Body of pancreas (tissue), 4 donors: ENCODE data around the gene TTC7B. TPM values are rescaled to one million over a fixed set of nuclear protein-coding genes. Genes with fewer than 3 reads are reported as not detected.

Experiments
- ATAC-seq: fragments of 150-250 bp; one replicate; pipeline ENCODE4 v1.9.1; 2016
- DNase-seq, 4 donors: peaks; one replicate each; pipeline ENCODE4 v3.0.0-alpha.2; 2019
- H3K27ac ChIP-seq, 4 donors: fragments of 200-600 bp; sonication (generic); 1 replicate in 3 of 4; 2 replicates in 1 of 4; pipeline versions ENCODE4 v1.5.1 to v1.6.1; 2016 to 2019; ENCODE audit warnings: mild to moderate bottlenecking in 1 of 4, mixed read lengths in 1 of 4, moderate library complexity in 1 of 4
- H3K27me3 ChIP-seq, 2 donors: fragments of 200-600 bp; sonication (generic); one replicate each; pipeline ENCODE4 v1.6.0; 2016; ENCODE audit warnings: mild to moderate bottlenecking in 1 of 2
- H3K36me3 ChIP-seq, 2 donors: fragments of 200-600 bp; sonication (generic); replicated peaks in 1 of 2; 2 replicates each; pipeline ENCODE4 v1.5.1; 2016; ENCODE audit warnings: low read depth in 2 of 2; ENCODE audit not compliant: insufficient read depth in 1 of 2
- H3K4me1 ChIP-seq: fragments of 200-600 bp; sonication (generic); one replicate; pipeline ENCODE4 v1.6.0; 2016
- H3K4me3 ChIP-seq, 2 donors: fragments of 200-600 bp; sonication (generic); 1 replicate in 1 of 2; 2 replicates in 1 of 2; pipeline ENCODE4 v1.5.1; 2016 to 2019
- H3K9me3 ChIP-seq, 3 donors: fragments of 200-600 bp; sonication (generic); 1 replicate in 2 of 3; 2 replicates in 1 of 3; pipeline ENCODE4 v1.5.1; 2016
- POLR2A ChIP-seq, 3 donors: fragments of 450-650 bp; IDR thresholded peaks; one replicate each; pipeline ENCODE4 v1.6.1; 2016; ENCODE audit warnings: antibody characterized with exemption in 3 of 3, mild to moderate bottlenecking in 2 of 3
- WGBS, 2 donors: methylation state at CpG; one replicate each; pipeline ENCODE4 v1.1.5; 2017; 5-methylcytosine and 5-hydroxymethylcytosine counted together
- intact Hi-C: fragments of 100-400 bp; cut with DNase I; formaldehyde crosslinking; loops from one replicate; pipeline ENCODE4 v1.15.1; 2023
- total RNA-seq, 2 donors: library from RNA; depleted of rRNA; stranded (reverse); fragments of >200 nt; gene quantifications; one replicate each; pipeline ENCODE4 v1.1.0, GENCODE V29; 2016
- TF ChIP-seq, protein P1 (sequence below), 7 experiments: fragments of 450-650 bp in 4 of 7; fragments of 200-600 bp in 3 of 7; sonication (generic) in 3 of 7; IDR thresholded peaks; one replicate each; pipeline ENCODE4 v1.5.1; 2016 to 2019; ENCODE audit warnings: antibody characterized with exemption in 7 of 7

The TTC7B gene
- total RNA-seq, 2 donors from 2014 or later, result 15.3 to 44.2 TPM

DNA sequence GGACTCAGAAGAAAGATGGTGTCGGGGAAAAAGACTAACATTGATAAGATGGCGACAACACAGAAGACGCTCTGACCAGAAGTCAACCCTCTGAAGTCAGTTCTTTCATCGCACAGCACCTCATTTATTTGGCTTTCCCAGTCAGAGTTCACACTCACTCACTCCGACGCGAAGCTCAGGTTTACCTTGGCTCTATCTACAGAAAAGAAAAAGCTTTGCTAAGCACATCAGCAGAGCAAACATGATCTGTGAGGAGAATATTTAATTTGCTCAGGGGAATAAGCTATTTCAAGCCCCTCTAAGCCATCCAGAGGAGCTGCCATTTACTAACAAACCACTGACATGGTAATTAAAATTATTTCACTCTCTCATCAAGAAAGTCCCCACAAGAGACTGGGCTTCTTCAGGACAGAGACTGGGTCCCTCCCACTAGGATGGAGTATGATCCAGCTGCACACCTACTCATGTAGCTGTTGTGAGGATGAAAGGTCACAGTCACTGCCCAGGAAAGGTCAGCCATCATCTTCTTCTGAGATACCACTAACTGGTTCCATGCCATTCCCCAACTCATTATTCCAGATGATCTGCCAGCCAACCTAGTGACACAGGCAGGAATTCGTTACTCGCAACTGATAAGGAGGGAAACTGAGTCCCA is 111.4 kb downstream of the TTC7B start:
- no peak overlapping the region for H3K4me3 ChIP-seq
- no peak for TF ChIP-seq POLR2A (IDR thresholded peaks at IDR 0.05)
- TF ChIP-seq, protein P1, sequence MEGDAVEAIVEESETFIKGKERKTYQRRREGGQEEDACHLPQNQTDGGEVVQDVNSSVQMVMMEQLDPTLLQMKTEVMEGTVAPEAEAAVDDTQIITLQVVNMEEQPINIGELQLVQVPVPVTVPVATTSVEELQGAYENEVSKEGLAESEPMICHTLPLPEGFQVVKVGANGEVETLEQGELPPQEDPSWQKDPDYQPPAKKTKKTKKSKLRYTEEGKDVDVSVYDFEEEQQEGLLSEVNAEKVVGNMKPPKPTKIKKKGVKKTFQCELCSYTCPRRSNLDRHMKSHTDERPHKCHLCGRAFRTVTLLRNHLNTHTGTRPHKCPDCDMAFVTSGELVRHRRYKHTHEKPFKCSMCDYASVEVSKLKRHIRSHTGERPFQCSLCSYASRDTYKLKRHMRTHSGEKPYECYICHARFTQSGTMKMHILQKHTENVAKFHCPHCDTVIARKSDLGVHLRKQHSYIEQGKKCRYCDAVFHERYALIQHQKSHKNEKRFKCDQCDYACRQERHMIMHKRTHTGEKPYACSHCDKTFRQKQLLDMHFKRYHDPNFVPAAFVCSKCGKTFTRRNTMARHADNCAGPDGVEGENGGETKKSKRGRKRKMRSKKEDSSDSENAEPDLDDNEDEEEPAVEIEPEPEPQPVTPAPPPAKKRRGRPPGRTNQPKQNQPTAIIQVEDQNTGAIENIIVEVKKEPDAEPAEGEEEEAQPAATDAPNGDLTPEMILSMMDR (IDR thresholded peaks at IDR 0.05), result no peak
- no peaks in the 10 kb centered on the region for H3K27me3 ChIP-seq
- no peak for ATAC-seq
- H3K9me3 ChIP-seq, result no peaks in the 10 kb centered on the region
- no peak overlapping the region for H3K27ac ChIP-seq
- no peak for DNase-seq
- 84 to 94% methylated on average over 9 of the region's 9 CpGs for WGBS, 2 donors
- intact Hi-C loops, result no loop called here
- H3K4me1 ChIP-seq, result no peaks in the 10 kb centered on the region
- no peaks in the 10 kb centered on the region for H3K36me3 ChIP-seq

DNA sequence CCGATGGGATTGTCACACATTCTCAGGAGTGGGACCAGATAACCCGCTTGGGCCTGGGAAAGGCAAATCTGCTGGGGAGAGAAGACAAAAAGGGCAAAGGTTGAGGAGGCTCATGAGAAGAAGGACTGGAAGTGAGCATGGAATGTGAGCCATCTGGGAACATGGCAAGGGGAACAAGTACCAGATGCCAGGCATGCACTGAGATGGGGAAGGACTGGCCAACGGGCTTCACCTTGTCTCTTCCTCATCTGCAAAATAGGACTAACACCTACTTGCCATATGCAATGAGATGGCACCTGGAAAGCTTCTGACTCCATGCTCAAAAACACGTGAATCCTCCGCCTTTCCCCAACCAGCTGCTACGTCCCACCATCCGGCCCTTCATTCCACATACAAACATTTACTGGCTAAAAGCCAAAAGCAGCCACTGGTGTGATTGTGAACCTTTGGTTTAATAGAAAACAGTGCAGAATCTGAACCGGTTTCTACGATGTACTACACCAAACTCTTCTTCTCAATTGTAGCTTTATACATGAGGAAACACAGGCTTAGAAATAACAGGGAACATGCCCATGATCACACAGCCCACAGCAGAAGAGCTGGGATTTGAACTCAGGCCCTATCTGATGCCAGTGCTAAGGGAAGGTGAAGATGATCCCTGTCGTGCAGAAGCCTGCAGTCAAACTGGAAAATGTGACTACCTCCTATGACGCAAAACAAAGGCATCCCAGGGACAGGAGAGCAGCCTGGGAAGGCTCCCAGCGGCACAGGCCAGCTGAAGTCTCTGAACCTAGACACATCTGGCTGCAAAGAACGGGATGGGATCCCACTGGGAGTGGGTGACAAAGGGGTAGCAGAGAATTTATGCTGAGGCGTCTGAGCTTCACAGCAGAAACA is 112.1 kb downstream of the TTC7B start:
- Histone ChIP-seq H3K27me3 (no peaks in the 10 kb centered on the region), H3K4me1 (no peaks in the 10 kb centered on the region), H3K36me3 (no peaks in the 10 kb centered on the region), H3K4me3 (no peak overlapping the region), H3K27ac (no peak overlapping the region), H3K9me3 (no peaks in the 10 kb centered on the region)
- ATAC-seq (no peak), DNase-seq (no peak)
- TF ChIP-seq, protein P1 (IDR thresholded peaks at IDR 0.05), result no peak
- no peak for TF ChIP-seq POLR2A (IDR thresholded peaks at IDR 0.05)
- 74 to 79% methylated on average over 14 of the region's 14 CpGs for WGBS, 2 donors
- intact Hi-C loops, result no loop called here

DNA sequence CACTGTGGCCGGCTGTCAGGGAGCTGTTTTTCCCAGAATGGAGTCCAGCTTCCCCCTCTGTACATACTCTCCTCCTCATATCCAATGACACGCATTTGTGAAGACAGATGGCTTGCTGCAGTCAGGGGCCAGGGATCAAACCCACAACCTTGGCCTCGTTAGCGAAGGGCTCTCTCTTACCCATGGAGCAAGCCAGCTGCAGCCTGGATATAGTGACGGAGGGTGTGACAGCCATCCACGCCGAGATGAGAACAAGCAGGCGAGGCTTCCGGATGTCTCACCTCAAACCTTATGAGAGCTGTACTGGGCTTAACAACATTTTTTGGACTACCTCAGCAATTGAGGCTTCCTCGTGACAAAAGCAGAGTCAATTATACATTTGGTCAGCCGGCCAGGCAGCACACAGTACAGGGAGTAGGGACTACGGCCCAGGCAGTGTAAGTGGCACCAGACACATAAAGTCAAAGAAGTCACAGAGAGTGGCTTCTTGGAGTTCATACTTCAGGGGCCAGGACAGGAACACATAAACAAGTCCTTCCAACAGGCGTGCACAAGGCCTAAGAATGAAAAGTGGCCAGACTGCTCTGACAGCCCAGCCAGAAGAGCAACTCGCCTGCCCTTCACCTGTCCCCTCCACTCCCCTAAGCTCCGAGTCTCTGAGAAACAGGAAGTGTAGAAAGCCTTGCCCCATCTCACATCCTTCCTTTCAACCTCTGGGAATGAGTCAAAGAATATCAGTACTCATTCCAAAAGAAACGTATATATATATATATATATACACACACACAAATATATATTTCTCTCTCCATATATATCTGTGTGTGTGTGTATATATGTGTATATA is 115.1 kb downstream of the TTC7B start:
- no peaks in the 10 kb centered on the region for H3K36me3 ChIP-seq
- TF ChIP-seq, protein P1 (IDR thresholded peaks at IDR 0.05), result no peak
- TF ChIP-seq POLR2A (IDR thresholded peaks at IDR 0.05), result no peak
- DNase-seq (no peak), ATAC-seq (no peak)
- WGBS, 2 donors, result 74 to 84% methylated on average over 16 of the region's 16 CpGs
- peaks cover 7% of the 10 kb centered on the region for H3K4me1 ChIP-seq
- no peaks in the 10 kb centered on the region for H3K9me3 ChIP-seq
- no peak overlapping the region for H3K4me3 ChIP-seq
- intact Hi-C loops, result no loop called here
- no peaks in the 10 kb centered on the region for H3K27me3 ChIP-seq
- no peak overlapping the region for H3K27ac ChIP-seq

DNA sequence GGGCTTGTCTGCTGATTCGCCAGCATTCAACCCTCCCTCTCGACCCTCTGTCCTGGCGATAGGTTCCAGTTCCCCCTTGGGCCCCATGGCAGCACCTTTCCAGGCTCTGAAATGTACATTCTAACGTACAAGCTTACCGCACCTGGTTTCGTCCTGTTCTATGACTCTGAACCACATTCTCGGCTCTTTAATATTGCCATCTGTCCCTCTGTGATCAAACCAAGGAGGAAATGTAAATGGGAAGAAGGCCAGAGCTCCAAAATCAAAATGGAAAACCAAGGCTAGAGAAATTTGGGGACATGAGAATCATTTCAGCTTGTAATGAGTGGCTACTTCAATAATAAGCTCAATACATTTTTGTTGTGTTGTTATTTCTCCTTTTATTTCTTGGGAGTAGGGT is 117.2 kb downstream of the TTC7B start:
- peaks cover 7% of the 10 kb centered on the region for H3K4me1 ChIP-seq
- no peaks in the 10 kb centered on the region for H3K36me3 ChIP-seq
- no peaks in the 10 kb centered on the region for H3K27me3 ChIP-seq
- H3K4me3 ChIP-seq, result no peak overlapping the region
- H3K27ac ChIP-seq, result no peak overlapping the region
- TF ChIP-seq POLR2A (IDR thresholded peaks at IDR 0.05), result no peak
- TF ChIP-seq, protein P1 (IDR thresholded peaks at IDR 0.05), result no peak
- ATAC-seq (no peak), DNase-seq (no peak)
- 84 to 88% methylated on average over 7 of the region's 7 CpGs for WGBS, 2 donors
- H3K9me3 ChIP-seq, result no peaks in the 10 kb centered on the region
- intact Hi-C loops, result no loop called here
